IMR-90 (cell line): ENCODE results near the gene ZDHHC22. TPM values are rescaled to one million over a fixed set of nuclear protein-coding genes. Genes with fewer than 3 reads are reported as not detected.

Experiments used
- ATAC-seq: fragments of 200-7000 bp; cut with Tn5 transposase; 2 replicates; pipeline ENCODE4 v1.9.1; 2020; ENCODE audit warnings: low read depth, mild to moderate bottlenecking, moderate library complexity
- BruUV-seq: library from RNA; stranded (reverse); fragments of 400-500 nt; replicated peaks from 2 replicates; lab custom pipeline; 2021; lab: Mats Ljungman, UMichigan
- CTCF ChIA-PET: fragments of 300-600 bp; formaldehyde crosslinking; extraction: SDS; loops from one replicate; lab custom pipeline; 2021; ENCODE audit warnings: antibody characterized with exemption; lab: Yijun Ruan, JAX
- POLR2A ChIA-PET: fragments of 300-600 bp; sonication (Branson Sonifier 250); formaldehyde crosslinking; loops from one replicate; lab custom pipeline; 2022; ENCODE audit warnings: antibody characterized with exemption; ENCODE audit not compliant: unreplicated experiment; lab: Charles Lee
- DNase-seq: peaks from one replicate; pipeline ENCODE4 v3.0.0; 2013
- H2AFZ ChIP-seq: replicated peaks from 2 replicates; pipeline ENCODE3; 2013; ENCODE audit warnings: low read length, mild to moderate bottlenecking; ENCODE audit not compliant: poor library complexity
- H2AK5ac ChIP-seq: 2 replicates; pipeline ENCODE4 v1.6.1; 2013; ENCODE audit warnings: low read depth, low read length, inconsistent platforms
- H2AK9ac ChIP-seq: replicated peaks from 2 replicates; pipeline ENCODE3; 2013; ENCODE audit warnings: mild to moderate bottlenecking, low read depth, low read length, moderate library complexity; ENCODE audit not compliant: poor library complexity
- H2BK120ac ChIP-seq: 2 replicates; pipeline ENCODE4 v1.6.1; 2013; ENCODE audit warnings: low read depth, low read length, inconsistent platforms
- H2BK15ac ChIP-seq: 3 replicates; pipeline ENCODE4 v1.6.1; 2013; ENCODE audit warnings: low read depth, low read length, inconsistent platforms
- H2BK20ac ChIP-seq: 2 replicates; pipeline ENCODE4 v1.6.1; 2013; ENCODE audit warnings: low read depth, mild to moderate bottlenecking, inconsistent platforms, low read length, moderate library complexity
- H2BK5ac ChIP-seq: 2 replicates; pipeline ENCODE4 v1.6.1; 2013; ENCODE audit warnings: mild to moderate bottlenecking, low read depth, low read length, inconsistent platforms; ENCODE audit not compliant: poor library complexity, severe bottlenecking
- H3K14ac ChIP-seq: replicated peaks from 2 replicates; pipeline ENCODE4 v1.6.1; 2013; ENCODE audit warnings: low read depth, low read length, inconsistent platforms
- H3K18ac ChIP-seq: 2 replicates; pipeline ENCODE4 v1.6.1; 2013; ENCODE audit warnings: low read depth, low read length, control low read depth
- H3K23ac ChIP-seq: 2 replicates; pipeline ENCODE4 v1.6.1; 2013; ENCODE audit warnings: low read depth, low read length, inconsistent platforms
- H3K27ac ChIP-seq: 2 replicates; pipeline ENCODE4 v1.5.1; 2013; ENCODE audit warnings: mild to moderate bottlenecking, control low read depth, low read length; ENCODE audit not compliant: insufficient read depth
- H3K27me3 ChIP-seq: 2 replicates; pipeline ENCODE4 v1.6.1; 2013; ENCODE audit warnings: low read length; ENCODE audit not compliant: control insufficient read depth, insufficient read depth
- H3K36me3 ChIP-seq: 2 replicates; pipeline ENCODE4 v1.6.1; 2013; ENCODE audit warnings: low read length, mixed read lengths; ENCODE audit not compliant: control insufficient read depth, insufficient read depth
- H3K4ac ChIP-seq: 2 replicates; pipeline ENCODE4 v1.6.1; 2013; ENCODE audit warnings: low read depth, low read length, inconsistent platforms
- H3K4me1 ChIP-seq: 2 replicates; pipeline ENCODE4 v1.6.1; 2013; ENCODE audit warnings: low read length, mixed read lengths; ENCODE audit not compliant: control insufficient read depth, insufficient read depth
- H3K4me2 ChIP-seq: 2 replicates; pipeline ENCODE4 v1.6.1; 2013; ENCODE audit warnings: low read depth, mild to moderate bottlenecking, control low read depth, low read length, moderate library complexity
- H3K4me3 ChIP-seq: 2 replicates; pipeline ENCODE4 v1.5.1; 2013; ENCODE audit warnings: low read depth, mild to moderate bottlenecking, control low read depth, low read length, moderate library complexity; ENCODE audit not compliant: insufficient read depth
- H3K56ac ChIP-seq: 2 replicates; pipeline ENCODE4 v1.6.1; 2013; ENCODE audit warnings: low read length, inconsistent platforms; ENCODE audit not compliant: insufficient read depth; ENCODE audit errors: extremely low read depth
- H3K79me1 ChIP-seq, 2 experiments: 2 replicates each; pipeline ENCODE4 v1.6.1; 2013; ENCODE audit warnings: low read length in 2 of 2, inconsistent platforms in 1 of 2, low read depth in 1 of 2
- H3K9ac ChIP-seq: 2 replicates; pipeline ENCODE4 v1.6.1; 2013; ENCODE audit warnings: low read depth, low read length, control low read depth
- H3K9me1 ChIP-seq: 2 replicates; pipeline ENCODE4 v1.6.1; 2013; ENCODE audit warnings: low read length, inconsistent platforms; ENCODE audit not compliant: insufficient read depth
- H3K9me3 ChIP-seq: 2 replicates; pipeline ENCODE4 v1.6.1; 2013; ENCODE audit warnings: low read length; ENCODE audit not compliant: control insufficient read depth, insufficient read depth
- H4K20me1 ChIP-seq: 2 replicates; pipeline ENCODE4 v1.6.1; 2013; ENCODE audit warnings: low read length, inconsistent platforms; ENCODE audit not compliant: insufficient read depth
- H4K5ac ChIP-seq: 2 replicates; pipeline ENCODE4 v1.6.1; 2013; ENCODE audit warnings: mild to moderate bottlenecking, low read depth, low read length, control low read depth
- H4K8ac ChIP-seq, 2 experiments: 2 replicates each; pipeline ENCODE4 v1.6.1; 2013; ENCODE audit warnings: low read depth in 2 of 2, low read length in 2 of 2, control low read depth in 1 of 2, inconsistent platforms in 1 of 2
- H4K91ac ChIP-seq: 2 replicates; pipeline ENCODE4 v1.6.1; 2013; ENCODE audit warnings: low read depth, low read length, inconsistent platforms; ENCODE audit not compliant: insufficient read depth
- BHLHE40 ChIP-seq: fragments of 150-350 bp; IDR thresholded peaks from 2 replicates; pipeline ENCODE4 v1.6.1; 2016; ENCODE audit warnings: mild to moderate bottlenecking, low read depth, low read length
- CHD1 ChIP-seq: IDR thresholded peaks from 2 replicates; pipeline ENCODE4 v1.6.1; 2012; ENCODE audit warnings: low read depth, low read length, improper control_type of control experiment
- FOS ChIP-seq: fragments of 150-350 bp; IDR thresholded peaks from 2 replicates; pipeline ENCODE4 v1.6.1; 2016; ENCODE audit warnings: low read depth, low read length
- MAZ ChIP-seq: IDR thresholded peaks from 2 replicates; pipeline ENCODE4 v1.6.1; 2012; ENCODE audit warnings: low read depth, mild to moderate bottlenecking, low read length, improper control_type of control experiment, moderate library complexity, borderline replicate concordance
- MXI1 ChIP-seq: IDR thresholded peaks from 2 replicates; pipeline ENCODE4 v1.6.1; 2012; ENCODE audit warnings: low read depth, mild to moderate bottlenecking, low read length, moderate library complexity, borderline replicate concordance
- NFE2L2 ChIP-seq: fragments of 150-350 bp; IDR thresholded peaks from 2 replicates; pipeline ENCODE4 v1.6.1; 2016; ENCODE audit warnings: low read depth, mild to moderate bottlenecking, low read length
- RAD21 ChIP-seq: IDR thresholded peaks from 2 replicates; pipeline ENCODE4 v1.6.1; 2012; ENCODE audit warnings: low read length, improper control_type of control experiment
- RCOR1 ChIP-seq: IDR thresholded peaks from 2 replicates; pipeline ENCODE4 v1.6.1; 2012; ENCODE audit warnings: mild to moderate bottlenecking, low read length, improper control_type of control experiment; ENCODE audit not compliant: insufficient replicate concordance
- RFX5 ChIP-seq: IDR thresholded peaks from 2 replicates; pipeline ENCODE4 v1.8.0; 2012; ENCODE audit warnings: low read depth, mild to moderate bottlenecking, low read length, moderate library complexity
- WGBS, 2 experiments: methylation state at CpG; one replicate each; pipeline versions ENCODE4 v1.1.5 to v1.1.7; 2013; ENCODE audit warnings: missing lambda C conversion rate in 2 of 2; ENCODE audit not compliant: insufficient read length in 1 of 2; ENCODE audit errors: extremely low coverage in 2 of 2; 5-methylcytosine and 5-hydroxymethylcytosine counted together
- dilution Hi-C: fragments of 300-500 bp; cut with HindIII; formaldehyde crosslinking; loops from one replicate; pipeline ENCODE4 v1.14.3; 2018; ENCODE audit warnings: low sequenced_read_pairs; ENCODE audit not compliant: unreplicated experiment
- in situ Hi-C: fragments of 300-500 bp; cut with MboI; formaldehyde crosslinking; loops from 3 replicates; pipeline ENCODE4 v1.14.3; 2019; ENCODE audit warnings: low sequenced_read_pairs, inconsistent platforms, mixed read lengths
- intact Hi-C: fragments of 100-400 bp; cut with micrococcal nuclease; formaldehyde crosslinking; loops from 2 replicates; pipeline ENCODE4 v1.10.0; 2022
- polyA plus RNA-seq, 3 experiments: library from polyadenylated mRNA; depleted of rRNA; stranded (reverse); fragments of >200 nt; gene quantifications; 2 replicates each; pipeline ENCODE4 v1.2.3, GENCODE V29; 2012; ENCODE audit warnings: low replicate concordance in 1 of 3
- total RNA-seq: library from RNA; depleted of rRNA; stranded (reverse); fragments of >200 nt; gene quantifications from 2 replicates; pipeline ENCODE4 v1.2.3, GENCODE V29; 2012

Gene ZDHHC22
- total and polyA plus RNA-seq, 2 of the 4 experiments (the other 2 are of a cell fraction), result not detected

DNA sequence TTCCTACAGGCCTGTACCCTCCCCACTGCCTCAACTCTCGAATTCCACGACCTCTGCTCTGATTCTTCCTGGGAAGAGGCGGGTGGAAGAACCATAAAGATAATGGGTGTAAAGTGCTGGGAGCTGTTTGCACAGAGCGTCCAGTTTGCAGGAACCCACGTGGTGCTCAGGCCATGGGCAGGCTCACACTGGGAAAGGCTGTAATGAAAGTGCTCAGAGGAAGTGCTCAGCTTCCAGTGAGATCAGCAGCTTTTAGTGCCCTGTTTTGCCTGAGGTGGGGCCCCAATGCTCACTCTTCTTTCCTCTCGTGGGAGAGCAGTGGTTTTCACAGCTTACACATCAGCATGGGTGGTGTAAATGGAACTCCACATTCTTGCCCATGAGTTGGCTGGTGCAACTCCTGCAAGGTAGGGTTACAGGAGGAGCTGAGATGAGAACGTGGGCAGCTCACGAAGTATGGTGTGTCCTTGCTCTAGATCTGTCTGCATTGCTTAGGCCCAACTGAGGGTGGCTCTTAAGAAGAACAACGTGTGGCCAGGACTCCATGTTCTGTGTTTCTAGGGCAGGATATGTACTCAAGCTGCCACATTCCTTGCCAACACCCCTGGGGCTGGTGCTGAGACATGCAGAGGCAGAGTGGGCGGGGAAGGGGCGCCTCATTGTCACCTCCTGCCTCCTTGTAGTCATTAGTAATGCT is 43.0 kb upstream of the ZDHHC22 start:
- H3K79me1 ChIP-seq, result no peaks in the 10 kb centered on the region
- BruUV-seq, result no TSS peak
- 40% methylated on average over 3 of the region's 11 CpGs; no CpG with 5 or more reads in 1 of the 2 experiments for WGBS, 2 experiments
- no peaks in the 10 kb centered on the region for H3K4me1 ChIP-seq
- H3K14ac ChIP-seq, result no peak overlapping the region
- H3K56ac ChIP-seq, result no peak overlapping the region
- in situ Hi-C loops, result no loop called here
- no peak overlapping the region for H3K23ac ChIP-seq
- CTCF ChIA-PET, result no interaction called here
- no peak overlapping the region for H4K91ac ChIP-seq
- peaks cover 37% of the 10 kb centered on the region for H3K27me3 ChIP-seq
- no peak overlapping the region for H4K8ac ChIP-seq
- 0 out of 2 replicates have a peak, but pooled peaks cover 3% of the 10 kb centered on the region for H3K9me1 ChIP-seq
- no peak overlapping the region for H2BK15ac ChIP-seq
- no peak overlapping the region for H3K9ac ChIP-seq
- dilution Hi-C loops, result no loop called here
- DNase-seq (no peak), ATAC-seq (no peak)
- no peak for TF ChIP-seq RCOR1
- TF ChIP-seq RAD21, result no peak
- no peak for TF ChIP-seq MAZ
- no peak for TF ChIP-seq CHD1
- no peak for TF ChIP-seq NFE2L2
- TF ChIP-seq RFX5, result no peak
- TF ChIP-seq MXI1, result no peak
- TF ChIP-seq BHLHE40, result no peak
- no peak for TF ChIP-seq FOS
- no peak overlapping the region for H3K27ac ChIP-seq
- H2BK5ac ChIP-seq, result no peak overlapping the region
- H3K4me3 ChIP-seq, result no peak overlapping the region
- no peak overlapping the region for H2AK5ac ChIP-seq
- intact Hi-C loops, result no loop called here
- H2BK120ac ChIP-seq, result no peak overlapping the region
- H2BK20ac ChIP-seq, result no peak overlapping the region
- H3K4me2 ChIP-seq, result no peak overlapping the region
- H3K36me3 ChIP-seq, result no peaks in the 10 kb centered on the region
- H4K5ac ChIP-seq, result no peak overlapping the region
- H3K18ac ChIP-seq, result no peak overlapping the region
- no peak overlapping the region for H3K4ac ChIP-seq
- no peak overlapping the region for H2AFZ ChIP-seq
- H2AK9ac ChIP-seq, result no peak overlapping the region
- no peaks in the 10 kb centered on the region for H3K9me3 ChIP-seq
- POLR2A ChIA-PET, result no interaction called here
- H4K20me1 ChIP-seq, result no peaks in the 10 kb centered on the region
